Measurements from ENCODE around the gene MRPL4. TPM values are rescaled to one million over a fixed set of nuclear protein-coding genes. Genes with fewer than 3 reads are reported as not detected.

Gene MRPL4
- total RNA-seq, 1 experiment from 2014 or later, result 85.9 TPM

DNA sequence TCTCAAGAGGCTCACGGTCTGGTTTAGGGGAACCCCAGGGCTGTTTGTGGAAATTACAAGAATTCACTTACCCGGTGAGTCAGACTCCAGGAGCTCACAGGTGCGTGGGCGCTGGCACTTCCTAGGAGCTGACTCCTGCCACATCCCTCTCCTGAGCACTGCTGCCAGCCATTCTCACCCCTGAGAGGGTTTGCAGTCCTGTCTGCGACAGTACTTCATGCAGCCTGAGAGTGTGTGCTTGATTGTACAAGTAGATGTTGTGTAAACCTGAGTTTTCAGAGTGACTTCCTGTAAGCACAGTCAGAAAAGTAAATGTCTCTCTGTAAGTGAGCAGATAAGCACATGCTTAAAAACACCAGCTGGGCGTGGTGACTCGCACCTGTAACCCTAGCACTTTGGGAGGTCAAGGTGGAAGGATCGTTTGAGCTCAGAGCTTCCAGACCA is 8.1 kb downstream of the MRPL4 start:
- peaks cover 21% of the 10 kb centered on the region for H3K36me3 Mint-ChIP-seq (ENCODE audit: insufficient read depth, unreplicated experiment)
- Histone ChIP-seq H3K4me3 (ENCODE audit: low read depth, low read length) (no peak overlapping the region), H3K36me3 (ENCODE audit: control insufficient read depth, insufficient read depth, low read length) (peaks cover 2% of the 10 kb centered on the region; the same call in 1 of the 2 replicates), H3K4me1 (peaks cover 27% of the 10 kb centered on the region), H3K27me3 (replicated peaks; ENCODE audit: control insufficient read depth, insufficient read depth, low read length) (no peaks in the 10 kb centered on the region), H3K9me3 (no peaks in the 10 kb centered on the region)
- H3K27ac Mint-ChIP-seq (ENCODE audit: unreplicated experiment), result peak overlapping the region; percentile 79
- no peaks in the 10 kb centered on the region for H3K9me3 Mint-ChIP-seq (ENCODE audit: unreplicated experiment)
- no TSS peak for BruUV-seq (replicated peaks)
- H3K4me3 Mint-ChIP-seq (ENCODE audit: unreplicated experiment), result no peak overlapping the region
- intact Hi-C loops (cut with micrococcal nuclease; ENCODE audit: unreplicated experiment), result no loop called here
- ChIA-PET POLR2A (interaction anchor here (1.0 to 1.7 kb wide), 3 partner anchors 9 to 128 kb away, joined by 3 to 9 read pairs (median 4); partner anchors contain the start of gene ICAM1), CTCF (interaction anchor here (1.6 to 3.4 kb wide), 7 partner anchors 9 to 130 kb away, joined by 4 to 54 read pairs (median 18); partner anchors contain the start of genes ICAM1 and ICAM5)
- no peaks in the 10 kb centered on the region for H3K27me3 Mint-ChIP-seq (ENCODE audit: insufficient read depth, unreplicated experiment)
- DNase-seq, result no peak
- TF ChIP-seq, protein P1, sequence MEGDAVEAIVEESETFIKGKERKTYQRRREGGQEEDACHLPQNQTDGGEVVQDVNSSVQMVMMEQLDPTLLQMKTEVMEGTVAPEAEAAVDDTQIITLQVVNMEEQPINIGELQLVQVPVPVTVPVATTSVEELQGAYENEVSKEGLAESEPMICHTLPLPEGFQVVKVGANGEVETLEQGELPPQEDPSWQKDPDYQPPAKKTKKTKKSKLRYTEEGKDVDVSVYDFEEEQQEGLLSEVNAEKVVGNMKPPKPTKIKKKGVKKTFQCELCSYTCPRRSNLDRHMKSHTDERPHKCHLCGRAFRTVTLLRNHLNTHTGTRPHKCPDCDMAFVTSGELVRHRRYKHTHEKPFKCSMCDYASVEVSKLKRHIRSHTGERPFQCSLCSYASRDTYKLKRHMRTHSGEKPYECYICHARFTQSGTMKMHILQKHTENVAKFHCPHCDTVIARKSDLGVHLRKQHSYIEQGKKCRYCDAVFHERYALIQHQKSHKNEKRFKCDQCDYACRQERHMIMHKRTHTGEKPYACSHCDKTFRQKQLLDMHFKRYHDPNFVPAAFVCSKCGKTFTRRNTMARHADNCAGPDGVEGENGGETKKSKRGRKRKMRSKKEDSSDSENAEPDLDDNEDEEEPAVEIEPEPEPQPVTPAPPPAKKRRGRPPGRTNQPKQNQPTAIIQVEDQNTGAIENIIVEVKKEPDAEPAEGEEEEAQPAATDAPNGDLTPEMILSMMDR (IDR thresholded peaks at IDR 0.05; ENCODE audit: insufficient read depth in 1 of 2, low read depth in 1 of 2, low read length in 1 of 2, severe bottlenecking in 1 of 2, unreplicated experiment in 1 of 2), result no peak
- peaks cover 7% of the 10 kb centered on the region for H3K4me1 Mint-ChIP-seq (ENCODE audit: low read depth, unreplicated experiment)

DNA sequence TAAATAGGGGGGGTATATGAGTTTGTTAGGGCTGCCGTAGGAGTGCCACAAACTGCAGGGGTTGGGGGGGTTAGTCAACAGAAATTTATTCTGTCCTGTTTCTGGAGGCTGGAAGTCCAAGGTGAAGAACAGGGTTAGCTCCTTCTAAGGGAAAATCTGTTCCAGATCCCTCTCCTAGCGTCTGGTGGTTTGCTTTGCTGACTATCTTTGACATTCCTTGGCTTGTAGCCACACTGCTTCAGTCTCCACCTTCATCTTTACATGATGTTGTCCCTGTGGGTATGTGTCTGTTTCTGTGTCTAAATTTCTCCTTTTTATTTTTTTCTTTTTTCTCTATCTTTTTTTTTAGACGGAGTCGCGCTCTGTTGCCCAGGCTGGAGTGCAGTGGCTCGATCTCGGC is 10.8 kb downstream of the MRPL4 start:
- TF ChIP-seq, protein P1 (IDR thresholded peaks at IDR 0.05; ENCODE audit: insufficient read depth in 1 of 2, low read depth in 1 of 2, low read length in 1 of 2, severe bottlenecking in 1 of 2, unreplicated experiment in 1 of 2), result no peak
- Mint-ChIP-seq H3K9me3 (ENCODE audit: unreplicated experiment) (no peaks in the 10 kb centered on the region), H3K27me3 (ENCODE audit: insufficient read depth, unreplicated experiment) (no peaks in the 10 kb centered on the region), H3K4me3 (ENCODE audit: unreplicated experiment) (no peak overlapping the region), H3K36me3 (ENCODE audit: insufficient read depth, unreplicated experiment) (peaks cover 10% of the 10 kb centered on the region), H3K4me1 (ENCODE audit: low read depth, unreplicated experiment) (peaks cover 1% of the 10 kb centered on the region), H3K27ac (ENCODE audit: unreplicated experiment) (no peak overlapping the region)
- CTCF ChIA-PET, result interaction anchor here (0.6 kb wide), 1 partner anchor 126 kb away, joined by 4 read pairs; no protein-coding TSS in a partner anchor
- no peaks in the 10 kb centered on the region for H3K9me3 ChIP-seq
- H3K4me3 ChIP-seq (ENCODE audit: low read depth, low read length), result no peak overlapping the region
- H3K27me3 ChIP-seq (replicated peaks; ENCODE audit: control insufficient read depth, insufficient read depth, low read length), result no peaks in the 10 kb centered on the region
- DNase-seq, result no peak
- no TSS peak for BruUV-seq (replicated peaks)
- H3K4me1 ChIP-seq, result peaks cover 27% of the 10 kb centered on the region
- intact Hi-C loops (cut with micrococcal nuclease; ENCODE audit: unreplicated experiment), result no loop called here
- POLR2A ChIA-PET, result no interaction called here
- peaks cover 2% of the 10 kb centered on the region; the same call in 1 of the 2 replicates for H3K36me3 ChIP-seq (ENCODE audit: control insufficient read depth, insufficient read depth, low read length)

DNA sequence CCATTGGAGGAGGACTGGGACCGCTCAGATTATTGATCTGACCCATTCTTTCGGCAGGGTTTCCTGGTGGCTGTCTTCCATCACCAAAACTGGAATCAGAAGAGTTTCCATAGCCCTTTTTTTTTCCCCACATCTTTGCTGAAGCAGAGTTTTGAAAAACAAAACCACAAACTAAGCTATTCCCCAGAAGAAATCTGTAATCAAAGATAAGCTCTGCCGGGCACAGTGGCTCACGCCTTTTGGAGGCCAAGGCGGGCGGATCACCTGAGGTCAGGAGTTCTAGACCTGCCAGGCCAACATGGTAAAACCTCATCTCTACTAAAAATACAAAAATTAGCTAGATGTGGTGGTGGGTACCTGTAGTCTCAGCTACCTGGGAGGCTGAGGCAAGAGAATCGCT is 14.7 kb downstream of the MRPL4 start:
- Histone ChIP-seq H3K4me1 (peaks cover 14% of the 10 kb centered on the region), H3K27me3 (replicated peaks; ENCODE audit: control insufficient read depth, insufficient read depth, low read length) (no peaks in the 10 kb centered on the region), H3K4me3 (ENCODE audit: low read depth, low read length) (no peak overlapping the region), H3K9me3 (no peaks in the 10 kb centered on the region), H3K36me3 (ENCODE audit: control insufficient read depth, insufficient read depth, low read length) (no peaks in the 10 kb centered on the region)
- TF ChIP-seq, protein P1 (IDR thresholded peaks at IDR 0.05; ENCODE audit: insufficient read depth in 1 of 2, low read depth in 1 of 2, low read length in 1 of 2, severe bottlenecking in 1 of 2, unreplicated experiment in 1 of 2), result no peak
- no TSS peak for BruUV-seq (replicated peaks)
- H3K4me1 Mint-ChIP-seq (ENCODE audit: low read depth, unreplicated experiment), result no peaks in the 10 kb centered on the region
- H3K4me3 Mint-ChIP-seq (ENCODE audit: unreplicated experiment), result no peak overlapping the region
- DNase-seq, result no peak
- no peak overlapping the region for H3K27ac Mint-ChIP-seq (ENCODE audit: unreplicated experiment)
- H3K36me3 Mint-ChIP-seq (ENCODE audit: insufficient read depth, unreplicated experiment), result peaks cover 6% of the 10 kb centered on the region
- CTCF ChIA-PET, result interaction anchor here (1.3 kb wide), 1 partner anchor 122 kb away, joined by 7 read pairs; no protein-coding TSS in a partner anchor
- POLR2A ChIA-PET, result no interaction called here
- H3K9me3 Mint-ChIP-seq (ENCODE audit: unreplicated experiment), result no peaks in the 10 kb centered on the region
- H3K27me3 Mint-ChIP-seq (ENCODE audit: insufficient read depth, unreplicated experiment), result no peaks in the 10 kb centered on the region
- intact Hi-C loops (cut with micrococcal nuclease; ENCODE audit: unreplicated experiment), result no loop called here
